ENCODE data around the gene FRMD1.

DNA sequence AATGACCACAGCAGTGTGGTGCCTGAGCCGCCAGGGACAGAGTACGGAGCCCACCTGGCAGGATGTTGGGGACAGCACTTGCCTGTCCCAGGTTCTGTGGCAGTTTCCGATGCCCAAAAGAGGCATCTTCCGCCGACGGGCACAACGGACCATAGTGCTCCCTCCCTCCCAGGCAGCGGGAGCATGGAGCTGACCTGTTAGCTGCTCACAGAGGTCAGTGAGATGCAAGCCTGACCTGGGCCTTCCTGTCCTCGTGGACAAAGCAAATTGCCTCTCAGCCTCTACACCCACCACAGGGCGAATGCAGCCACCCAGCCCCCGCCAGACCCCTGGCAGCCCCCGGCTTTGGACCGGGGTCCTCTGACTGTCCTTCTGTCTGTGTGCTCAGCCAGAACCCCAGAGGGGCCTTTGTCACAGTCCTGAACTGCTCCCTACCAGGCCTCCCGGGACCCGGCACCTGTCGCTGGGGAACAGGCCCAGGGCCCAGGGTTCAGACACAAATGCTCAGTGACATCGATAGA is 16.2 kb upstream of the FRMD1 start:
- TF ChIP-seq SUZ12 (IDR thresholded peaks at IDR 0.05; ENCODE audit: extremely low read depth, insufficient read depth, insufficient read length), result no peak
- TF ChIP-seq ZNF274 (IDR thresholded peaks at IDR 0.05; ENCODE audit: low read depth, low read length), result no peak

Measured in NT2/D1 (cell line).